ENCODE data around the gene DENND4A.

GRCh38 chr15:65639509-65639908, 152.6 kb downstream of the DENND4A start:
- TF ChIP-seq BHLHE40 (IDR thresholded peaks at IDR 0.05; ENCODE audit: borderline replicate concordance) (no peak), TARDBP (IDR thresholded peaks at IDR 0.05) (no peak), NFRKB (IDR thresholded peaks at IDR 0.05) (no peak), FOXA1 (IDR thresholded peaks at IDR 0.05) (no peak), CTBP1 (IDR thresholded peaks at IDR 0.05; ENCODE audit: borderline replicate concordance) (no peak)
